BLaER1 (cell line): Measurements from ENCODE around the gene IGFBPL1.
"Not testable (repeated sequence)": the region's sequence is repeated elsewhere in the genome, so short reads cannot be mapped to it uniquely, and the experiment has no call there.

ENCODE experiments used
- H3K27ac ChIP-seq: shearing (Covaris generic); formaldehyde crosslinking; 2 replicates; pipeline ENCODE4 v1.8.1; 2022
- H3K27me3 ChIP-seq: shearing (Covaris generic); formaldehyde crosslinking; 2 replicates; pipeline ENCODE4 v1.8.1; 2022
- H3K36me3 ChIP-seq: shearing (Covaris generic); formaldehyde crosslinking; 2 replicates; pipeline ENCODE4 v1.8.1; 2022
- H3K4me1 ChIP-seq: shearing (Covaris generic); formaldehyde crosslinking; 2 replicates; pipeline ENCODE4 v1.8.1; 2022
- H3K4me2 ChIP-seq: shearing (Covaris generic); formaldehyde crosslinking; 2 replicates; pipeline ENCODE4 v1.8.1; 2022
- H3K4me3 ChIP-seq: shearing (Covaris generic); formaldehyde crosslinking; 2 replicates; pipeline ENCODE4 v1.8.1; 2022
- H3K9ac ChIP-seq: shearing (Covaris generic); formaldehyde crosslinking; 2 replicates; pipeline ENCODE4 v1.8.1; 2022
- H3K9me3 ChIP-seq: shearing (Covaris generic); formaldehyde crosslinking; 2 replicates; pipeline ENCODE4 v1.8.1; 2022
- H4K20me1 ChIP-seq: shearing (Covaris generic); formaldehyde crosslinking; 2 replicates; pipeline ENCODE4 v1.8.1; 2022
- Cebpa-rat ChIP-seq: shearing (Covaris generic); IDR thresholded peaks from 2 replicates; pipeline ENCODE4 v1.8.1; 2022

The IGFBPL1 gene

DNA sequence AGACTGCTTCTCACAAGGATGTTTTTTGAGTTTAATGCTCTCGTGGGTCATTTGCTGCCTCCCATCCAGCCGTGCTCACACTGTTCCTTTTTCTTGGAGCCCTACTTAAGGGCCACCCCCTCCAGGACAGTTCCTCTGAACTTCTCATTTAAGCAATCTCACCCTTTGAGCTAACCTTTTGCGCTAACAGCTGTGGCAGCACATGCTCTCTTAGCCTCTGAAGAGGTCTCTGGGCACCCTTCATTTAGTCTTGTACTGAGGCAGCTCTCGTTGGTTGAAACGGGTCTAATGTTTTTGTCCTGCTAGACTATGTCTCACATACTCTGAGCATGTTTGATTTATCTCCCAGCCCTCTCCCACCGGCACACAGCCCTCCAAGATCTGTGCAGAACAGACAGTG, 19.9 kb downstream of the IGFBPL1 start:
- H3K27ac ChIP-seq = no peak overlapping the region
- no peaks in the 10 kb centered on the region; the same call in 1 of the 2 replicates for H3K36me3 ChIP-seq
- H3K4me2 ChIP-seq = no peak overlapping the region
- H3K9ac ChIP-seq = no peak overlapping the region
- H3K4me3 ChIP-seq = no peak overlapping the region
- H4K20me1 ChIP-seq = no peaks in the 10 kb centered on the region
- H3K27me3 ChIP-seq = no peaks in the 10 kb centered on the region
- no peak for TF ChIP-seq Cebpa-rat
- H3K4me1 ChIP-seq = peaks cover 11% of the 10 kb centered on the region
- H3K9me3 ChIP-seq = no peaks in the 10 kb centered on the region

GRCh38 chr9:38401994-38402393, 22.3 kb downstream of the IGFBPL1 start:
- Histone ChIP-seq H3K36me3 (peaks cover 10% of the 10 kb centered on the region), H3K9me3 (no peaks in the 10 kb centered on the region), H3K4me1 (peaks cover 11% of the 10 kb centered on the region), H4K20me1 (peaks cover 5% of the 10 kb centered on the region), H3K4me2 (no peak overlapping the region), H3K27me3 (no peaks in the 10 kb centered on the region), H3K27ac (no peak overlapping the region), H3K9ac (no peak overlapping the region), H3K4me3 (no peak overlapping the region)
- TF ChIP-seq Cebpa-rat = no peak

- H3K27me3 ChIP-seq, H3K4me3 ChIP-seq, H3K9me3 ChIP-seq, H3K4me2 ChIP-seq, H3K27ac ChIP-seq, H3K9ac ChIP-seq, H4K20me1 ChIP-seq: not testable (repeated sequence)
- Histone ChIP-seq H3K36me3 (peaks cover 32% of the 10 kb centered on the region), H3K4me1 (peaks cover 19% of the 10 kb centered on the region)
These were observed 25.1 kb downstream of the IGFBPL1 start for GRCh38 chr9:38399191-38399590.

- Histone ChIP-seq H3K4me3 (no peak overlapping the region), H3K36me3 (peaks cover 32% of the 10 kb centered on the region), H3K27ac (no peak overlapping the region), H3K4me2 (no peak overlapping the region), H3K9ac (no peak overlapping the region), H4K20me1 (peaks cover 9% of the 10 kb centered on the region), H3K9me3 (no peaks in the 10 kb centered on the region), H3K27me3 (no peaks in the 10 kb centered on the region), H3K4me1 (peaks cover 26% of the 10 kb centered on the region)
- no peak for TF ChIP-seq Cebpa-rat
These were observed 27.9 kb downstream of the IGFBPL1 start for GRCh38 chr9:38396371-38396671.

- H3K9ac ChIP-seq = no peak overlapping the region
- peaks cover 32% of the 10 kb centered on the region for H3K36me3 ChIP-seq
- H3K4me3 ChIP-seq = no peak overlapping the region
- no peaks in the 10 kb centered on the region for H3K27me3 ChIP-seq
- peaks cover 26% of the 10 kb centered on the region for H3K4me1 ChIP-seq
- H3K4me2 ChIP-seq = no peak overlapping the region
- TF ChIP-seq Cebpa-rat = no peak
- H3K27ac ChIP-seq = no peak overlapping the region
- H4K20me1 ChIP-seq = peaks cover 9% of the 10 kb centered on the region
- H3K9me3 ChIP-seq = no peaks in the 10 kb centered on the region
These were observed 28.4 kb downstream of the IGFBPL1 start for GRCh38 chr9:38395653-38396370.

GRCh38 chr9:38394416-38394815, 29.8 kb downstream of the IGFBPL1 start:
- no peak overlapping the region for H3K4me3 ChIP-seq
- no peaks in the 10 kb centered on the region for H3K27me3 ChIP-seq
- no peak overlapping the region for H3K27ac ChIP-seq
- peak overlapping the region; percentile 95; the same call in 1 of the 2 replicates for H3K4me2 ChIP-seq
- peaks cover 32% of the 10 kb centered on the region for H3K36me3 ChIP-seq
- peaks cover 9% of the 10 kb centered on the region for H4K20me1 ChIP-seq
- peaks cover 23% of the 10 kb centered on the region for H3K4me1 ChIP-seq
- TF ChIP-seq Cebpa-rat = no peak
- H3K9ac ChIP-seq = no peak overlapping the region; the same call in 1 of the 2 replicates
- H3K9me3 ChIP-seq = no peaks in the 10 kb centered on the region

DNA sequence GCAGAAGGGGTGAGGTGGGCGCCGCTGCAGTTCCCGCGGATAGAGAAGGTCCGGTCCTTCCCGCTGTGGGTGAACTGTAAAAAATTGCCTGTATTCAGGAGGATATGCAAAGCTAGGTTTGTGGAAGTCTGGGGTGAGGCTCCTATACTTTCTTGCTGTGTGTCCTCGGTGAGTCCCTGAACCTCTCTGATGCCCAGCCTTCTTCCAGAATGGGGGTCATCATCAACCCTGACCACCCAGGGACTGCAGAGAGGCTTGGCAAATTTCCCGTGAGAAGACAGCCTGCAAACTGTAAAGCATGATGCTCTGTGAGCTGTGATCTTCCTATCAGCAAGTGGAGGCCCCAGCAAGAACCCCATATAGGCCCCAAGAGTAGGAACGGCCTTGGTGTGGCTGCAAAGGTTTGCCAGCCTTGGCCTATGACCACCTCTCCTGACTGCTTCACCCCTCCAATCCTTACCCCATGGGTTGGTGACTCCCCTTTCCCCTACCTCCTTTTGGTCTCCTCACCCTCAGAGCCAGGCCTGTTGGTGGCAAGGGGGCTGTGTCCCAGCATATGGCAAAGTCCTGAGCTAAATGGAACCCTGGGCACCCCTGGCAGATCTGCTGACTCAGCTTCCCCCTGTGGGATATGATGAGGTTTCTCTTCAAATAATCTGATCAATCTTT, 31.0 kb downstream of the IGFBPL1 start:
- Histone ChIP-seq H3K27me3 (no peaks in the 10 kb centered on the region), H3K4me1 (peaks cover 23% of the 10 kb centered on the region), H3K9ac (peak overlapping the region; percentile 88), H3K9me3 (no peaks in the 10 kb centered on the region), H3K27ac (peak overlapping the region; percentile 85), H3K4me2 (peak overlapping the region; percentile 95), H3K36me3 (peaks cover 32% of the 10 kb centered on the region), H4K20me1 (peaks cover 5% of the 10 kb centered on the region; the same call in 1 of the 2 replicates), H3K4me3 (peak overlapping the region; percentile 92)
- TF ChIP-seq Cebpa-rat = no peak

- peak within 1 kb of the TSS; percentile 92 for H3K4me3 ChIP-seq
- H3K9ac ChIP-seq = peak within 1 kb of the TSS; percentile 88
- peak within 1 kb of the TSS; percentile 85 for H3K27ac ChIP-seq
- TF ChIP-seq Cebpa-rat = no peak
- peak within 1 kb of the TSS; percentile 95 for H3K4me2 ChIP-seq
- peaks cover 5% of the 10 kb centered on the region; the same call in 1 of the 2 replicates for H4K20me1 ChIP-seq
- peaks cover 27% of the 10 kb centered on the region for H3K36me3 ChIP-seq
- no peaks in the 10 kb centered on the region for H3K9me3 ChIP-seq
- peaks cover 23% of the 10 kb centered on the region for H3K4me1 ChIP-seq
- no peaks in the 10 kb centered on the region for H3K27me3 ChIP-seq
These were observed 31.8 kb downstream of the IGFBPL1 start, which contains the start of gene ALDH1B1 for GRCh38 chr9:38392235-38393127. TSS of gene ALDH1B1 (plus strand) at chr9:38392702. CDS start at chr9:38395749, 3,047 bp downstream.

DNA sequence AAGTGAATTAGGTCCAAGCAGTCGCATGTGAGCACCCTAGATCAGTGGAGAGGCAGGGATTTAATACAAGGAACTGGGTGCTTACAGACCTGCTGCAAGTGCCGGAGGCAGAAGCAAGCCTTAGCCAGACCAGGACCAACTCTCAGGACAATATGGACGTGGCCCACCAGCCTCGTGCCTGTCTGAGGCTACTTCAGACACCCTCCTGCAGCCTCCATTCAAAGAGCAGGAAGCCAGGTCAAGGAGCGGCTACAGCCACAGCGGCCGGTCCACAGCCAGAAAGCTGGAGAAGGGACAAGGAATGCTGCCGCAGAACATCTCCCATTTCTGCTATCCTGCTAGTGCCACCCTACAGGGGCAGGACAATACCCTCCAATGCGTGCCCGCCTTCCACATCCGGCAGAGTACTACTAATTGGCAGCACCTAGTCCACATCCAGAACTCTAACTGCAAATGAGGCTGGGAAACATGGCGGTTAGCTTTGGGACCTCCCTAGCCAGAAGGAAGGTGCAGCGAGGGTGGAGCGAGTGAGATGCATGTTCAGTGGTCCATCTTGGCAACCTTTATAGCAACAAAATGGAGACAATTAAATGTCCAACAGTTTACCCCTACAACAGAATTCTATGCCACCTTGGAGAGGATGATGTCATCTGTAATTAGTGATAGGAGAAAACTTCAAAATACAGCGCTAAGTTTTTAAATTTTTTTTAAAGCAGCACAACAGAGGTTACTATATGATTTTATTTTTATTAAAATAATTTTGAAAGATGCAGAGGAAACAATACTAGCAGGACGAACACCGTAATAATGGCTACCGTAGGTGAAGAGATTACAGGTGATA, 32.8 kb downstream of the IGFBPL1 start:
- no peak for TF ChIP-seq Cebpa-rat

More for the DNA sequence above, 32.8 kb downstream of the IGFBPL1 start:
- H3K9me3 ChIP-seq = no peaks in the 10 kb centered on the region
- no peak overlapping the region for H3K9ac ChIP-seq
- H3K27me3 ChIP-seq = no peaks in the 10 kb centered on the region
- no peak overlapping the region for H3K4me3 ChIP-seq
- H3K4me2 ChIP-seq = peak overlapping the region; percentile 95
- 0 out of 2 replicates have a peak, but pooled peaks cover 5% of the 10 kb centered on the region for H4K20me1 ChIP-seq
- peaks cover 23% of the 10 kb centered on the region for H3K4me1 ChIP-seq
- H3K27ac ChIP-seq = no peak overlapping the region
- H3K36me3 ChIP-seq = peaks cover 17% of the 10 kb centered on the region
